Glomerular visceral epithelial cell (primary cell): ENCODE data around the gene ABCC2.
"Not testable (repeated sequence)": the region's sequence is repeated elsewhere in the genome, so short reads cannot be mapped to it uniquely, and the experiment has no call there.

Experiments
- DNase-seq: peaks from one replicate; pipeline ENCODE4 v3.0.0-alpha.2; 2016; ENCODE audit errors: extremely low spot score

The ABCC2 gene

GRCh38 chr10:99895066-99895465 lies 112.6 kb downstream of the ABCC2 start:
- DNase-seq: not testable (repeated sequence)

- DNase-seq: no peak
These were observed 113.4 kb downstream of the ABCC2 start for GRCh38 chr10:99895867-99896266.
